GM12872 (cell line): Measurements from ENCODE around the gene BARD1.

ENCODE experiments used
- CTCF ChIP-seq: IDR thresholded peaks from 3 replicates; pipeline ENCODE4 v1.5.1; 2011; ENCODE audit warnings: low read depth, mild to moderate bottlenecking, low read length, moderate library complexity; ENCODE audit not compliant: insufficient read depth

The BARD1 gene

GRCh38 chr2:214706986-214707385, 102.5 kb downstream of the BARD1 start:
- no peak for TF ChIP-seq CTCF

- no peak for TF ChIP-seq CTCF
Observed at GRCh38 chr2:214699236-214699635, 110.2 kb downstream of the BARD1 start.

GRCh38 chr2:214696681-214697080, 112.8 kb downstream of the BARD1 start:
- no peak for TF ChIP-seq CTCF

- TF ChIP-seq CTCF: no peak
Observed at GRCh38 chr2:214695789-214696188, 113.7 kb downstream of the BARD1 start.

- TF ChIP-seq CTCF: no peak
Observed at GRCh38 chr2:214679736-214680135, 129.7 kb downstream of the BARD1 start.

GRCh38 chr2:214676421-214677089, 132.9 kb downstream of the BARD1 start:
- TF ChIP-seq CTCF: no peak
